Measurements from ENCODE around the gene GRK4. TPM values are rescaled to one million over a fixed set of nuclear protein-coding genes. Genes with fewer than 3 reads are reported as not detected.
"Not testable (repeated sequence)": the region's sequence is repeated elsewhere in the genome, so short reads cannot be mapped to it uniquely, and the experiment has no call there.

Gene GRK4
- total RNA-seq, 1 donor from 2014 or later, result 2.1 TPM

DNA sequence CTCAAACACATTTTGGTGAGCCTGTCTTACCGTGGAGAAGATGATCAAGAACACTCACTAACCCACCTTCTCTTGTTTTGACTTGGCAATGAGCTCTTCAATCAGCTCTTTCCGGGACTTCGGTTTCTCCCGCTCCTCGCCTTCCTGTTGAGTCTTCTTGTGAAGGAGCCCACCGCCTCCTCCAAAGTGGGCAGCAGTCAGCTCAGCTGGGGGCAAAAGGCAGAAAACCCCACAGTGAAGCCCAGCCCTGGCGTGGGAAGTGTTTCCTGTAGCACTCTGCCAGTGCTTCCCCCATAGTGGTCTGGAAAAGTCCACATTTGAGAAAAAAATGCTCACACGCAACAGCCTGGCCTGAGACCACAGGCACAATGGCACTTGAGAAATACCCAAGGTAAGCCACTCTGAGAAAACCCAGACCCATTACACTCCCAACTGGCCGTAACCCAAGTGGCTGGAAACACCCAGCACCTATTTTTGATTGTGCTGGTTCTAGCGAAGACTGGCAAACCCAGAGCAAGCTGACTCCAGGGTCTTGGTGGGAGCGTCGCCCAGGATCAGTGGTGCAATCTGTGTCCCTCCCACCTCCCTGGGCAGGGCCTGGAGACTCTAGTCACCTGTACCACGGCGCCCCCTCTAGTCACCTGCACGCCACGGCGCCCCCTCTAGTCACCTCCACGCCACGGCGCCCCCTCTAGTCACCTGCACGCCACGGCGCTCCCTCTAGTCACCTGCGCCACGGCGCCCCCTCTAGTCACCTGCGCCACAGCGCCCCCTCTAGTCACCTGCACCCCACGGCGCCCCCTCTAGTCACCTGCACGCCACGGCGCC lies 8.8 kb upstream of the GRK4 start:
- no peak for DNase-seq
- Mint-ChIP-seq H3K27me3 (no peaks in the 10 kb centered on the region), H3K27ac (peak overlapping the region; percentile 79), H3K4me1 (peaks cover 19% of the 10 kb centered on the region), H3K9me3 (no peaks in the 10 kb centered on the region), H3K36me3 (ENCODE audit: low read depth) (peaks cover 91% of the 10 kb centered on the region), H3K4me3 (no peak overlapping the region)
- ATAC-seq (ENCODE audit: low read depth), result peak; percentile 65
- TF ChIP-seq CTCF (IDR thresholded peaks at IDR 0.05), result no peak
- CTCF ChIA-PET, result interaction anchor here (0.6 to 1.1 kb wide), 4 partner anchors 8 to 259 kb away, joined by 3 to 4 read pairs (median 3); partner anchors contain the start of gene NOP14
- POLR2A ChIA-PET, result interaction anchor here (0.6 to 1.8 kb wide), 5 partner anchors 8 to 356 kb away, joined by 3 to 7 read pairs (median 4); partner anchors contain the start of gene GRK4
- intact Hi-C loops (cut with micrococcal nuclease), result no loop called here

- Mint-ChIP-seq H3K4me1 (peaks cover 23% of the 10 kb centered on the region), H3K36me3 (ENCODE audit: low read depth) (peaks cover 86% of the 10 kb centered on the region)
- H3K27ac Mint-ChIP-seq; ATAC-seq (ENCODE audit: low read depth); CTCF ChIA-PET; H3K4me3 Mint-ChIP-seq; H3K9me3 Mint-ChIP-seq; H3K27me3 Mint-ChIP-seq; intact Hi-C loops (cut with micrococcal nuclease); DNase-seq: not testable (repeated sequence)
- POLR2A ChIA-PET, result interaction anchor here (0.8 to 1.8 kb wide), 2 partner anchors 9 to 357 kb away, joined by 4 to 7 read pairs; partner anchors contain the start of gene GRK4
Observed at GRCh38 chr4:2955186-2956044, 8.0 kb upstream of the GRK4 start.

DNA sequence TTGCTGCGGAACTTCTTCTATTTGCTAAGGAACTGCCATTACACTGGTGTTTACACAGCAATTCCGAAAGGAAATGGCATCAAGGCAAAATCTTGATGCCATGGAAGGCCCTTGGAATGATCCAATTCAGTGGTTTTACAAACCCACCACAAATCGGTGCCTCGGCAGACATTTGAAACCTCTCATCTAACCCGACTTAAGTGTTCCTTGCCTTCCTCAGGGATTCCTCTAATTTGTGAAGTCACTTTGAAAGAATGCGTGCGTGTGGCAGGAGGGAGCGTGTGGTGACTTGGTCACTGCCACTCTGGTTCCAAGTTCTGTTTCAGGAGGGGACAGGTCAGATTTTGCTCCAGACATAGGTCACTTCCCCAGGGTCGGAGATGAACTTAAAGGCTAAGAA lies 4.9 kb upstream of the GRK4 start:
- CTCF ChIA-PET, result no interaction called here
- no peak for DNase-seq
- no peak overlapping the region for H3K27ac Mint-ChIP-seq
- no peak for TF ChIP-seq CTCF (IDR thresholded peaks at IDR 0.05)
- H3K27me3 Mint-ChIP-seq, result no peaks in the 10 kb centered on the region
- intact Hi-C loops (cut with micrococcal nuclease), result no loop called here
- POLR2A ChIA-PET, result no interaction called here
- no peak overlapping the region for H3K4me3 Mint-ChIP-seq
- ATAC-seq (ENCODE audit: low read depth), result no peak
- peaks cover 62% of the 10 kb centered on the region for H3K36me3 Mint-ChIP-seq (ENCODE audit: low read depth)
- H3K9me3 Mint-ChIP-seq, result no peaks in the 10 kb centered on the region
- peaks cover 35% of the 10 kb centered on the region for H3K4me1 Mint-ChIP-seq

GRCh38 chr4:2960450-2960849 lies 2.9 kb upstream of the GRK4 start:
- H3K27me3 Mint-ChIP-seq; ATAC-seq (ENCODE audit: low read depth); CTCF ChIA-PET; POLR2A ChIA-PET; H3K4me3 Mint-ChIP-seq; DNase-seq; H3K9me3 Mint-ChIP-seq; H3K27ac Mint-ChIP-seq: not testable (repeated sequence)
- Mint-ChIP-seq H3K4me1 (peaks cover 35% of the 10 kb centered on the region), H3K36me3 (ENCODE audit: low read depth) (peaks cover 46% of the 10 kb centered on the region)
- intact Hi-C loops (cut with micrococcal nuclease), result loop anchor here (5.0 to 10.0 kb wide), 3 partner anchors 198 to 716 kb away; partner anchors contain the start of genes HAUS3 and POLN

- no peaks in the 10 kb centered on the region for H3K27me3 Mint-ChIP-seq
- H3K27ac Mint-ChIP-seq, result peak overlapping the region; percentile 92
- H3K36me3 Mint-ChIP-seq (ENCODE audit: low read depth), result peaks cover 38% of the 10 kb centered on the region
- ChIA-PET POLR2A (no interaction called here), CTCF (interaction anchor here (1.3 kb wide), 1 partner anchor 17 kb away, joined by 4 read pairs; no protein-coding TSS in a partner anchor)
- H3K4me3 Mint-ChIP-seq, result peak overlapping the region; percentile 91
- DNase-seq (no peak), ATAC-seq (ENCODE audit: low read depth) (no peak)
- H3K4me1 Mint-ChIP-seq, result peaks cover 35% of the 10 kb centered on the region
- no peak for TF ChIP-seq CTCF (IDR thresholded peaks at IDR 0.05)
- intact Hi-C loops (cut with micrococcal nuclease), result loop anchor here (5.0 to 10.0 kb wide), 3 partner anchors 199 to 717 kb away; partner anchors contain the start of genes HAUS3 and POLN
- no peaks in the 10 kb centered on the region for H3K9me3 Mint-ChIP-seq
Observed at GRCh38 chr4:2961421-2961810, 2.0 kb upstream of the GRK4 start.
